H9 (cell line): Measurements from ENCODE around the gene LAMA3. TPM values are rescaled to one million over a fixed set of nuclear protein-coding genes. Genes with fewer than 3 reads are reported as not detected.

Experiments used
- DNase-seq: peaks from one replicate; pipeline ENCODE4 v3.0.0-alpha.2; 2017
- H2AFZ ChIP-seq: one replicate; pipeline ENCODE4 v1.6.1; 2013; ENCODE audit warnings: mild to moderate bottlenecking, low read length, control low read depth, moderate library complexity
- H2AK5ac ChIP-seq: 2 replicates; pipeline ENCODE4 v1.6.1; 2013; ENCODE audit warnings: low read length, control low read depth, mixed read lengths; ENCODE audit not compliant: insufficient read length
- H2BK120ac ChIP-seq: one replicate; pipeline ENCODE4 v1.6.1; 2013; ENCODE audit warnings: low read depth, mild to moderate bottlenecking, low read length, control low read depth, inconsistent platforms; ENCODE audit not compliant: poor library complexity, severe bottlenecking
- H2BK12ac ChIP-seq: 2 replicates; pipeline ENCODE4 v1.6.1; 2013; ENCODE audit warnings: low read length, control low read depth, mixed read lengths, low read depth; ENCODE audit not compliant: insufficient read length
- H2BK15ac ChIP-seq: 2 replicates; pipeline ENCODE4 v1.6.1; 2013; ENCODE audit warnings: low read depth, low read length, control low read depth
- H2BK20ac ChIP-seq: one replicate; pipeline ENCODE4 v1.6.1; 2013; ENCODE audit warnings: low read depth, mild to moderate bottlenecking, low read length, control low read depth, inconsistent platforms; ENCODE audit not compliant: poor library complexity, severe bottlenecking
- H2BK5ac ChIP-seq: 2 replicates; pipeline ENCODE4 v1.6.1; 2013; ENCODE audit warnings: low read length, control low read depth, mixed read lengths; ENCODE audit not compliant: insufficient read length
- H3K14ac ChIP-seq: 2 replicates; pipeline ENCODE4 v1.6.1; 2013; ENCODE audit warnings: low read length, control low read depth; ENCODE audit not compliant: insufficient read depth
- H3K18ac ChIP-seq: 2 replicates; pipeline ENCODE4 v1.6.1; 2013; ENCODE audit warnings: low read depth, mild to moderate bottlenecking, mixed read lengths, low read length, control low read depth; ENCODE audit not compliant: insufficient read length
- H3K23ac ChIP-seq: 2 replicates; pipeline ENCODE4 v1.6.1; 2013; ENCODE audit warnings: low read length, control low read depth, mixed read lengths, low read depth; ENCODE audit not compliant: insufficient read length
- H3K23me2 ChIP-seq: 2 replicates; pipeline ENCODE4 v1.6.1; 2013; ENCODE audit warnings: low read depth, mild to moderate bottlenecking, mixed read lengths, low read length, control low read depth; ENCODE audit not compliant: insufficient read length, poor library complexity, severe bottlenecking
- H3K27ac ChIP-seq: 2 replicates; pipeline ENCODE4 v1.5.1; 2013; ENCODE audit warnings: low read length, control low read depth, mixed read lengths, low read depth; ENCODE audit not compliant: insufficient read length
- H3K27me3 ChIP-seq: 2 replicates; pipeline ENCODE4 v1.6.1; 2013; ENCODE audit warnings: low read length, control low read depth, inconsistent platforms; ENCODE audit not compliant: insufficient read depth
- H3K4ac ChIP-seq: 2 replicates; pipeline ENCODE4 v1.6.1; 2013; ENCODE audit warnings: low read depth, mild to moderate bottlenecking, control low read depth, inconsistent platforms, low read length, moderate library complexity
- H3K4me1 ChIP-seq: 2 replicates; pipeline ENCODE4 v1.6.1; 2013; ENCODE audit warnings: low read length, control low read depth, inconsistent platforms; ENCODE audit not compliant: insufficient read depth
- H3K4me2 ChIP-seq: 2 replicates; pipeline ENCODE4 v1.6.1; 2013; ENCODE audit warnings: low read length, control low read depth, mixed read lengths; ENCODE audit not compliant: insufficient read length, insufficient read depth
- H3K56ac ChIP-seq: 2 replicates; pipeline ENCODE4 v1.6.1; 2013; ENCODE audit warnings: low read depth, mild to moderate bottlenecking, mixed read lengths, low read length, control low read depth; ENCODE audit not compliant: insufficient read length
- H3K79me1 ChIP-seq: 2 replicates; pipeline ENCODE4 v1.6.1; 2013; ENCODE audit warnings: low read depth, mild to moderate bottlenecking, moderate library complexity, low read length, control low read depth, inconsistent platforms; ENCODE audit not compliant: insufficient read depth, poor library complexity, severe bottlenecking
- H3K79me2 ChIP-seq: 2 replicates; pipeline ENCODE4 v1.6.1; 2013; ENCODE audit warnings: low read length, control low read depth, inconsistent platforms; ENCODE audit not compliant: insufficient read depth
- H3K9ac ChIP-seq: 2 replicates; pipeline ENCODE4 v1.6.1; 2013; ENCODE audit warnings: low read length, control low read depth, mixed read lengths; ENCODE audit not compliant: insufficient read length; ENCODE audit errors: extremely low read depth
- H3K9me3 ChIP-seq: one replicate; pipeline ENCODE4 v1.6.1; 2013; ENCODE audit warnings: low read depth, low read length, inconsistent platforms; ENCODE audit not compliant: control insufficient read depth
- H3T11ph ChIP-seq: one replicate; pipeline ENCODE4 v1.6.1; 2013; ENCODE audit warnings: mild to moderate bottlenecking, low read length, control low read depth, inconsistent platforms
- H4K20me1 ChIP-seq: one replicate; pipeline ENCODE4 v1.6.1; 2013; ENCODE audit not compliant: control insufficient read depth, insufficient read length, insufficient read depth
- H4K5ac ChIP-seq: 2 replicates; pipeline ENCODE4 v1.6.1; 2013; ENCODE audit warnings: low read depth, mild to moderate bottlenecking, mixed read lengths, low read length, control low read depth; ENCODE audit not compliant: insufficient read length
- H4K8ac ChIP-seq: replicated peaks from 2 replicates; pipeline ENCODE4 v1.6.1; 2013; ENCODE audit warnings: low read length, control low read depth, mixed read lengths, low read depth; ENCODE audit not compliant: insufficient read length
- H4K91ac ChIP-seq: 2 replicates; pipeline ENCODE4 v1.6.1; 2013; ENCODE audit warnings: low read depth, mild to moderate bottlenecking, moderate library complexity, mixed read lengths, low read length, control low read depth; ENCODE audit not compliant: insufficient read length
- H3K27ac Mint-ChIP-seq, 3 experiments: 2 replicates in 2 of 3; 3 replicates in 1 of 3; pipeline ENCODE4 v1.8.0; 2020 to 2021; ENCODE audit warnings: mixed read lengths in 3 of 3, mild to moderate bottlenecking in 1 of 3, moderate library complexity in 1 of 3
- H3K27me3 Mint-ChIP-seq: 2 replicates; pipeline ENCODE4 v1.8.0; 2021; ENCODE audit warnings: low read depth, mild to moderate bottlenecking, moderate library complexity, mixed read lengths
- H3K36me3 Mint-ChIP-seq, 3 experiments: 2 replicates in 2 of 3; 3 replicates in 1 of 3; pipeline ENCODE4 v1.8.0; 2020 to 2021; ENCODE audit warnings: low read depth in 3 of 3, mixed read lengths in 3 of 3; ENCODE audit not compliant: insufficient read depth in 1 of 3
- H3K4me1 Mint-ChIP-seq, 2 experiments: 2 replicates each; pipeline ENCODE4 v1.8.0; 2020; ENCODE audit warnings: mixed read lengths in 2 of 2
- H3K4me3 Mint-ChIP-seq, 2 experiments: 2 replicates in 1 of 2; 3 replicates in 1 of 2; pipeline ENCODE4 v1.8.0; 2020 to 2021; ENCODE audit warnings: mild to moderate bottlenecking in 2 of 2, mixed read lengths in 2 of 2, moderate library complexity in 1 of 2
- H3K9me3 Mint-ChIP-seq, 2 experiments: 2 replicates in 1 of 2; 3 replicates in 1 of 2; pipeline ENCODE4 v1.8.0; 2020; ENCODE audit warnings: mild to moderate bottlenecking in 2 of 2, mixed read lengths in 2 of 2, moderate library complexity in 1 of 2
- CTCF ChIP-seq: fragments of 200-600 bp; sonication (generic); conservative IDR thresholded peaks from 3 replicates; pipeline ENCODE4 v1.8.0; 2021; ENCODE audit warnings: antibody characterized with exemption, mild to moderate bottlenecking
- WGBS: extraction: QIAGEN DNeasy Blood & Tissue Kit; methylation state at CpG from one replicate; pipeline ENCODE4 v1.1.7; 2013; ENCODE audit warnings: missing lambda C conversion rate, low lambda C conversion rate, mixed read lengths; ENCODE audit not compliant: insufficient read length; ENCODE audit errors: extremely low coverage; 5-methylcytosine and 5-hydroxymethylcytosine counted together
- total RNA-seq: library from RNA; stranded (reverse); gene quantifications from 2 replicates; pipeline ENCODE4 v1.2.1, GENCODE V29; 2021

The LAMA3 gene
- total RNA-seq, 1 experiment from 2014 or later = 0.33 TPM

DNA sequence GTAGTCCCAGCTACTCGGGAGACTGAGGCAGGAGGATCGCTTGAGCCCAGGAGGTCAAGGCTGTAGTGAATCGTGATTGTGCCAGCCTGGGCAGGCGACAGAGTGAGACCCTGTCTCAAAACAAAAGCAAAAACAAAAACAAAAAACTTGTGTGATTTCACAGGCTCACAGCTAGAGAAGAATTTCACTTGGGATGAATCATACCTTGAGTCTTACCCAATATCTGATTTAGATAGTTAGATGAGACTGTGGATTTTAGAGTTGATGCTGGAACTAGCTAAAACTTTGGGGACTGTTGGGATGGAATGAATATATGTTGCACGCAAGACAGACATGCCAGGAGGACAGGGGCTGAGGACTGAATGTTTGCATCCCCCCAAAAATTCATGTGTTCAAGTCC lies 31.0 kb upstream of the LAMA3 start:
- H3K79me1 ChIP-seq = no peaks in the 10 kb centered on the region
- no peak overlapping the region for H3K27ac ChIP-seq
- no peak for DNase-seq
- H2BK15ac ChIP-seq = no peak overlapping the region
- Mint-ChIP-seq H3K27ac (no peak overlapping the region), H3K4me1 (peaks cover 19 to 27% of the 10 kb centered on the region in 2 experiments), H3K4me3 (no peak overlapping the region), H3K36me3 (no peaks in the 10 kb centered on the region), H3K27me3 (peaks cover 23% of the 10 kb centered on the region), H3K9me3 (no peaks in the 10 kb centered on the region)
- H3K23me2 ChIP-seq = peaks cover 11% of the 10 kb centered on the region
- H2AFZ ChIP-seq = no peak overlapping the region
- no peak overlapping the region for H4K91ac ChIP-seq
- no peak overlapping the region for H3K9ac ChIP-seq
- H3K23ac ChIP-seq = no peak overlapping the region
- no peaks in the 10 kb centered on the region; the same call in 1 of the 2 replicates for H3K27me3 ChIP-seq
- no peak overlapping the region for H3K14ac ChIP-seq
- no peak overlapping the region for H2AK5ac ChIP-seq
- no CpG with 5 or more reads among the region's 5 CpGs for WGBS
- no peak overlapping the region for H2BK120ac ChIP-seq
- H4K5ac ChIP-seq = no peak overlapping the region
- no peak for TF ChIP-seq CTCF
- H3K56ac ChIP-seq = no peak overlapping the region
- H2BK12ac ChIP-seq = no peak overlapping the region
- H3T11ph ChIP-seq = no peak overlapping the region
- H3K79me2 ChIP-seq = no peaks in the 10 kb centered on the region
- H3K9me3 ChIP-seq = no peaks in the 10 kb centered on the region
- no peak overlapping the region for H2BK5ac ChIP-seq
- H4K20me1 ChIP-seq = no peaks in the 10 kb centered on the region
- no peak overlapping the region for H3K4me2 ChIP-seq
- no peak overlapping the region for H3K4ac ChIP-seq
- H3K4me1 ChIP-seq = peaks cover 7% of the 10 kb centered on the region; the same call in 1 of the 2 replicates
- no peak overlapping the region for H2BK20ac ChIP-seq
- H3K18ac ChIP-seq = no peak overlapping the region
- no peak overlapping the region for H4K8ac ChIP-seq
